ENCODE measurements around the gene WDR37.

DNA sequence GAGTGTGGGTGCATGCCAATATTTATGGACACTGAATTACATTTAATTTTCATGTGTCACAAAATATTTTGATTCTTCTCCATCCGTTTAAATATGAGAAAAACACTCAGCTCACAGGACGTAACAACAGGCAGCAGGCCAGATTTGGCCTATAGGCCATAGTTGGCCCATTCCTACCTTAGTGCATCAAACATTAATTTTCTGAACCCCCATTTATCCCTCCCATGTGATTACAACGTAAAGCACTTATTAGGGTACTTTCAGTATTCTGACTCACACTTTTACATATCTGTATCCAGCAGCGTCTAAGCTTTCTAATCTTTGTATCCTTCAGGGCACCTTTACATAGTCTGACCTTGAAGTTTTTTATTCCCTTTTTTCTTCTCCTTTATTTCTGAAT lies 11.2 kb upstream of the WDR37 start:
- no peak for TF ChIP-seq POLR2AphosphoS5 (IDR thresholded peaks at IDR 0.05; ENCODE audit: low read depth, low read length)
- TF ChIP-seq, protein P1, sequence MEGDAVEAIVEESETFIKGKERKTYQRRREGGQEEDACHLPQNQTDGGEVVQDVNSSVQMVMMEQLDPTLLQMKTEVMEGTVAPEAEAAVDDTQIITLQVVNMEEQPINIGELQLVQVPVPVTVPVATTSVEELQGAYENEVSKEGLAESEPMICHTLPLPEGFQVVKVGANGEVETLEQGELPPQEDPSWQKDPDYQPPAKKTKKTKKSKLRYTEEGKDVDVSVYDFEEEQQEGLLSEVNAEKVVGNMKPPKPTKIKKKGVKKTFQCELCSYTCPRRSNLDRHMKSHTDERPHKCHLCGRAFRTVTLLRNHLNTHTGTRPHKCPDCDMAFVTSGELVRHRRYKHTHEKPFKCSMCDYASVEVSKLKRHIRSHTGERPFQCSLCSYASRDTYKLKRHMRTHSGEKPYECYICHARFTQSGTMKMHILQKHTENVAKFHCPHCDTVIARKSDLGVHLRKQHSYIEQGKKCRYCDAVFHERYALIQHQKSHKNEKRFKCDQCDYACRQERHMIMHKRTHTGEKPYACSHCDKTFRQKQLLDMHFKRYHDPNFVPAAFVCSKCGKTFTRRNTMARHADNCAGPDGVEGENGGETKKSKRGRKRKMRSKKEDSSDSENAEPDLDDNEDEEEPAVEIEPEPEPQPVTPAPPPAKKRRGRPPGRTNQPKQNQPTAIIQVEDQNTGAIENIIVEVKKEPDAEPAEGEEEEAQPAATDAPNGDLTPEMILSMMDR (IDR thresholded peaks at IDR 0.05), result no peak
